B cell (primary cell): ENCODE measurements around the gene CERK. TPM values are rescaled to one million over a fixed set of nuclear protein-coding genes. Genes with fewer than 3 reads are reported as not detected.

Source experiments
- ATAC-seq: fragments of 200-7000 bp; cut with Tn5 transposase; one replicate; pipeline ENCODE4 v1.10.0; 2021; ENCODE audit warnings: low read depth, mild to moderate bottlenecking, moderate number of reproducible peaks, moderate library complexity
- CTCF ChIA-PET: fragments of 350-600 bp; sonication (Branson Sonifier 250); formaldehyde crosslinking; loops from one replicate; lab custom pipeline; 2021; ENCODE audit warnings: antibody characterized with exemption, inconsistent platforms; lab: Charles Lee
- POLR2A ChIA-PET: fragments of 350-600 bp; sonication (Branson Sonifier 250); formaldehyde crosslinking; loops from one replicate; lab custom pipeline; 2021; ENCODE audit warnings: antibody characterized with exemption; lab: Charles Lee
- DNase-seq: peaks from one replicate; pipeline ENCODE4 v3.0.0; 2013
- H2AFZ ChIP-seq: 2 replicates; pipeline ENCODE4 v1.6.1; 2012; ENCODE audit warnings: mild to moderate bottlenecking, low read depth, low read length; ENCODE audit not compliant: insufficient read depth, poor library complexity, severe bottlenecking
- H3K27ac ChIP-seq, 2 donors: 1 replicate in 1 of 2; 2 replicates in 1 of 2; pipeline ENCODE4 v1.5.1; 2012 to 2013; ENCODE audit warnings: low read length in 2 of 2, mild to moderate bottlenecking in 2 of 2, moderate library complexity in 1 of 2
- H3K27me3 ChIP-seq, 4 experiments: fragments of 200-600 bp in 1 of 4; sonication (generic) in 1 of 4; replicated peaks in 1 of 4; 1 replicate in 2 of 4; 2 replicates in 2 of 4; pipeline versions ENCODE4 v1.6.1 to v1.7.0; 2013 to 2016; ENCODE audit warnings: low read length in 3 of 4, mild to moderate bottlenecking in 2 of 4, mixed read lengths in 1 of 4, moderate library complexity in 1 of 4; ENCODE audit not compliant: insufficient read depth in 4 of 4, control insufficient read depth in 3 of 4; ENCODE audit errors: control extremely low read depth in 1 of 4
- H3K36me3 ChIP-seq, 2 experiments: replicated peaks in 1 of 2; 1 replicate in 1 of 2; 2 replicates in 1 of 2; pipeline versions ENCODE4 v1.6.1 to v1.7.1; 2013; ENCODE audit warnings: low read length in 1 of 2; ENCODE audit not compliant: insufficient read depth in 2 of 2, control insufficient read depth in 1 of 2; ENCODE audit errors: control extremely low read depth in 1 of 2, extremely low read depth in 1 of 2
- H3K4me1 ChIP-seq, 2 donors: fragments of 200-600 bp in 1 of 2; sonication (generic) in 1 of 2; 1 replicate in 1 of 2; 2 replicates in 1 of 2; pipeline versions ENCODE4 v1.5.1 to v1.6.1; 2013 to 2017; ENCODE audit warnings: low read length in 2 of 2; ENCODE audit not compliant: control insufficient read depth in 2 of 2, insufficient read depth in 2 of 2
- H3K4me2 ChIP-seq: replicated peaks from 2 replicates; pipeline ENCODE3; 2012; ENCODE audit warnings: mild to moderate bottlenecking, low read depth, low read length; ENCODE audit not compliant: poor library complexity, severe bottlenecking
- H3K4me3 ChIP-seq, 5 experiments: fragments of 200-600 bp in 1 of 5; sonication (generic) in 1 of 5; 1 replicate in 3 of 5; 2 replicates in 2 of 5; pipeline versions ENCODE4 v1.5.1 to v1.7.0; 2011 to 2016; ENCODE audit warnings: low read length in 4 of 5, mild to moderate bottlenecking in 4 of 5, low read depth in 2 of 5, control low read depth in 1 of 5, moderate library complexity in 1 of 5; ENCODE audit not compliant: insufficient read depth in 1 of 5; ENCODE audit errors: control extremely low read depth in 1 of 5, extremely low read depth in 1 of 5
- H3K79me2 ChIP-seq: fragments of 200-600 bp; sonication (generic); one replicate; pipeline ENCODE4 v1.6.0; 2016; ENCODE audit warnings: low read length; ENCODE audit not compliant: control insufficient read depth, insufficient read depth
- H3K9ac ChIP-seq: fragments of 200-600 bp; sonication (generic); 2 replicates; pipeline ENCODE4 v1.6.1; 2017; ENCODE audit warnings: mild to moderate bottlenecking, low read length, moderate library complexity
- H3K9me3 ChIP-seq, 3 donors: one replicate each; pipeline versions ENCODE4 v1.6.1 to v1.7.1; 2013; ENCODE audit warnings: low read length in 2 of 3; ENCODE audit not compliant: control insufficient read depth in 2 of 3, insufficient read depth in 1 of 3; ENCODE audit errors: control extremely low read depth in 1 of 3
- H4K20me1 ChIP-seq: 2 replicates; pipeline ENCODE4 v1.6.0; 2012; ENCODE audit warnings: mild to moderate bottlenecking, low read length; ENCODE audit not compliant: insufficient read depth, control insufficient read depth, poor library complexity, severe bottlenecking
- H3K27ac Mint-ChIP-seq: one replicate; pipeline ENCODE4 v1.8.0; 2021; ENCODE audit warnings: mixed read lengths
- H3K27me3 Mint-ChIP-seq: one replicate; pipeline ENCODE4 v1.8.0; 2021; ENCODE audit warnings: mixed read lengths
- H3K4me1 Mint-ChIP-seq: one replicate; pipeline ENCODE4 v1.8.0; 2021; ENCODE audit warnings: mixed read lengths
- H3K4me3 Mint-ChIP-seq: one replicate; pipeline ENCODE4 v1.8.0; 2021; ENCODE audit warnings: mixed read lengths
- H3K9me3 Mint-ChIP-seq: one replicate; pipeline ENCODE4 v1.8.0; 2022; ENCODE audit warnings: mixed read lengths; ENCODE audit not compliant: insufficient read depth
- CTCF ChIP-seq: fragments of 200-600 bp; IDR thresholded peaks from one replicate; pipeline ENCODE4 v1.8.0; 2022; ENCODE audit warnings: antibody characterized with exemption, mild to moderate bottlenecking
- EZH2 ChIP-seq: IDR thresholded peaks from 2 replicates; pipeline ENCODE4 v1.6.1; 2012; ENCODE audit warnings: borderline replicate concordance, low read depth, mild to moderate bottlenecking, moderate library complexity, low read length; ENCODE audit not compliant: insufficient read depth, poor library complexity, severe bottlenecking
- WGBS: methylation state at CpG from one replicate; pipeline ENCODE4 v1.1.5; 2013; ENCODE audit warnings: missing lambda C conversion rate; ENCODE audit not compliant: insufficient coverage; 5-methylcytosine and 5-hydroxymethylcytosine counted together
- intact Hi-C: fragments of 100-400 bp; cut with micrococcal nuclease; formaldehyde crosslinking; loops from one replicate; pipeline ENCODE4 v1.10.0; 2022
- polyA plus RNA-seq: library from polyadenylated mRNA; depleted of rRNA; stranded (reverse); fragments of >200 nt; gene quantifications from 2 replicates; pipeline ENCODE4 v1.2.3, GENCODE V29; 2012
- total RNA-seq, 2 donors: library from RNA; stranded (reverse); fragments of 120-200 nt in 1 of 2; gene quantifications; 1 replicate in 1 of 2; 2 replicates in 1 of 2; pipeline versions ENCODE4 v1.2.3 to v1.2.4, GENCODE V29; 2013 to 2022

The CERK gene
- total and polyA plus RNA-seq, 2 donors (not counting 1 experiment from before 2014, with no cell fraction given): 23.2 to 48.3 TPM

- ATAC-seq: no peak
- H3K9me3 ChIP-seq: no peaks in the 10 kb centered on the region
- CTCF ChIA-PET: interaction anchor here (1.3 to 3.1 kb wide), 2 partner anchors 131 kb away, joined by 3 to 23 read pairs; no protein-coding TSS in a partner anchor
- H4K20me1 ChIP-seq: peaks cover 22% of the 10 kb centered on the region
- DNase-seq: no peak
- Mint-ChIP-seq H3K9me3 (no peaks in the 10 kb centered on the region), H3K4me1 (no peaks in the 10 kb centered on the region), H3K27me3 (no peaks in the 10 kb centered on the region), H3K4me3 (no peak overlapping the region), H3K27ac (no peak overlapping the region)
- no peaks in the 10 kb centered on the region for H3K79me2 ChIP-seq
- POLR2A ChIA-PET: no interaction called here
- intact Hi-C loops: no loop called here
- H3K36me3 ChIP-seq: peaks cover 3 to 74% of the 10 kb centered on the region in 2 experiments
- no peak overlapping the region for H3K27ac ChIP-seq
- no peaks in the 10 kb centered on the region for H3K4me1 ChIP-seq
- H3K4me3 ChIP-seq: no peak overlapping the region
- no peak for TF ChIP-seq CTCF
- no peak for TF ChIP-seq EZH2
- WGBS: 95% methylated on average over 14 of the region's 15 CpGs
- no peak overlapping the region for H3K4me2 ChIP-seq
- no peak overlapping the region for H2AFZ ChIP-seq
- H3K27me3 ChIP-seq: no peaks in the 10 kb centered on the region
- H3K9ac ChIP-seq: no peak overlapping the region
Observed at GRCh38 chr22:46694416-46695170, 43.5 kb downstream of the CERK start.

GRCh38 chr22:46693634-46694415 is 44.2 kb downstream of the CERK start:
- DNase-seq: no peak
- Histone ChIP-seq H3K9ac (no peak overlapping the region), H3K4me2 (no peak overlapping the region), H3K36me3 (peaks cover 3 to 73% of the 10 kb centered on the region in 2 experiments), H3K9me3 (no peaks in the 10 kb centered on the region), H3K4me1 (no peaks in the 10 kb centered on the region), H3K27me3 (no peaks in the 10 kb centered on the region), H2AFZ (no peak overlapping the region), H4K20me1 (peaks cover 29% of the 10 kb centered on the region), H3K27ac (no peak overlapping the region), H3K79me2 (no peaks in the 10 kb centered on the region), H3K4me3 (no peak overlapping the region)
- ChIA-PET POLR2A (no interaction called here), CTCF (interaction anchor here (3.1 kb wide), 1 partner anchor 131 kb away, joined by 23 read pairs; no protein-coding TSS in a partner anchor)
- no peak for ATAC-seq
- Mint-ChIP-seq H3K27ac (no peak overlapping the region), H3K4me3 (no peak overlapping the region), H3K27me3 (peaks cover under 1% of the 10 kb centered on the region), H3K9me3 (no peaks in the 10 kb centered on the region), H3K4me1 (no peaks in the 10 kb centered on the region)
- TF ChIP-seq CTCF (no peak), EZH2 (no peak)
- 95% methylated on average over 12 of the region's 17 CpGs for WGBS
- intact Hi-C loops: no loop called here
